Activated CD8-positive, alpha-beta memory T cell treated with anti-CD3 and anti-CD28 coated beads, Interleukin-2, amount 50 U/mL, for 1 hour (primary cell): ENCODE data around the gene USP33.
"Not testable (repeated sequence)": the region's sequence is repeated elsewhere in the genome, so short reads cannot be mapped to it uniquely, and the experiment has no call there.

Experiments
- DNase-seq: peaks from one replicate; pipeline ENCODE4 v3.0.0-alpha.2; 2020; ENCODE audit errors: extremely low read depth

Gene USP33

DNA sequence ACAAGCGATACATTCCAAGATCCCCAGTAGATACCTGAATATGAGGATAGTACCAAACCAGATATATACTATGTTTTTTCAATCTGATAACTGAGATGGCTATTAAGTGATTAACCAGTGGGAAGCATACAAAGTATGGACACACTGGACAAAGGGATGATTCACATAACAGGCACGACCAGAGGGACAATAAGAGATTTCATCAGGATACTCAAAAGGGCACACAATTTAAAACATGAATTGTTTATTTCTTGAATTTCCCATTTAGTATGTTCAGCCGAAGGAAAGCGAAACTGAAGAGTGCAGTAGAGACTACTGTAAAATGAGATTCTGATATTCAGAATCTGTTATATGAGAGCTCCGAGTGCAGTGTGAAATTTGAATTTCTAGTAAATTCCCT, 87.8 kb downstream of the USP33 start:
- DNase-seq, result no peak

DNA sequence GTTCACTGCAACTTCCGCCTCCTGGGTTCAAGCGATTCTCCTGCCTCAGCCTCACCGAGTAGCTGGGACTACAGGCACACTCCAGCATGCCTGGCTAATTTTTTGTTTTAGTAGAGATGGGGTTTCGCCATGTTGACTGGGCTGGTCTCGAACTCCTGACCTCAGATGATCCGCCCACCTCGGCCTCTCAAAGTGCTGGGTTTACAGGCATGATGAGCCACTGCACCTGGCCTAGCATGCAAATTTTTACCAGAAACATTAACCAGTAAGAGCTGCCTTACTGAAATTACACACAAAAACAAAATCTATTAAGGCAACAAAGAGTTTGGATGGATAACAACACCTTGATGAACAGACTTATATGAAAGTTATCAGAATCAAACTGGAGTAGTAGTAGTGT, 89.3 kb downstream of the USP33 start:
- DNase-seq, result no peak

DNA sequence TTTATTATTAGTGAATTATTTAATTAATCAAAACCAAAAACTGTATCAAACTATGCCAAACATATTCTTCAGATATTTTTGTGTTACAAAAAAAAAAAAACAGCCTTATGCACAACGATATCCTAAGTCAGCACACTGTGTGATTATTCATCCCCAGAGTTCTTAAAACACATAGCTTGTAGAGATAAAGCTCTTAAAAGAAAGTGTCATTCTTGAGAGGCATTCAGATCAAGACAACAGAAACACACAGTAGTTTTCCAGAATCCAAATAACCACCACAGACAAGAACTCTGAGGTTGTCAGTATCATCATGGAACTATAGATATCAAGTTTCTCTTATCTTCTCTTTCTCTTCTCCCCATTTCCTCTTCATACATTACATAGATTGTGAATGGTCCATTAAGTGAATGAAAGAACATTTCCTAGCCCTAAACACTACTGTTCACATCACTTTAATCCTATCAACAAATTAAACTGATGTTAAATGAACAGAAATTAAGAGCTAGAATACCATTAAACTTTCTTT, 90.7 kb downstream of the USP33 start:
- DNase-seq, result no peak

DNA sequence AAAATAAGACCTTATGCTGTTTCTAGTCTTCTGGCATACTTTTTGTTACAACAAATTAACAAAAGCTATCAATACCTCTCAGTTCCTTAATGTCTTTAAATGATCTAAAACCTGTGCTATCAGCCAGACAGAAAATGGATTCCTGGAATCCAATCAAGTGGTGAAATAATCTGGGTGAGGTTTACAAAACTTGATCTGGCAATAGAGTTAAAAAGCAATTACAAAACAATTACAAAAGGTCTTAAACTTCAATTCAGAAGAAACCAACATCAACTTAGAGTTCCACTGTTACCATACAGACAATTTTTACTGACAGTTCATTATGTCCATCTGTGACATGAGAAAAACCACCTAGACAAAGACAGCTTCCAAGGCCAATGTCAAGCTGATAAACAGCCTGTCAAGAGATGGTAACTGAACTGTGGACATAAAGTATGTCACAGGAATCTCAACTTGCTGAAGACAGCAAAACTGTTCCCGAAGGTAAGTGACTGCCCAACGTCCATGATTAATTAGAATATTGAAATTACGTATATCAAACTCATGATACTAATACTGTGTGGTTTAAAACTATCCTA, 94.6 kb downstream of the USP33 start:
- DNase-seq, result no peak

DNA sequence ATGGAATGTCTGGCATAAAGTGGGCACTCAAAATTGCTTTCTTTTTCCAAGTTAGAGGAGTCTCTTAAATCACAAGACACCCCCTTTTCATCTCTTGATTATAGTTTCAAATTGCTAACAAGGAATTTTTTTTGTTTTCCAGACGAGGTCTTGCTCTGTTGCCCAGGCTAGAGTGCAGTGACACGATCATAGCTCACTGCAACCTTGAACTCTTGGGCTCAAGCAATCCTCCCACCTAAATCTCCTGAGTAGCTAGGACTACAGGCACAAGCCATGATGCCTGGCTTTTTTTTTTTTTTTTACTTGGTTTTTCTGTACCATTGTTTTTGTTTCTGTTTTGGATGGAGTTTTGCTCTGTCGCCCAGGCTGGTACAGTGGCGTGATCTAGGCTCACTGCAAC, 98.0 kb downstream of the USP33 start:
- no peak for DNase-seq

DNA sequence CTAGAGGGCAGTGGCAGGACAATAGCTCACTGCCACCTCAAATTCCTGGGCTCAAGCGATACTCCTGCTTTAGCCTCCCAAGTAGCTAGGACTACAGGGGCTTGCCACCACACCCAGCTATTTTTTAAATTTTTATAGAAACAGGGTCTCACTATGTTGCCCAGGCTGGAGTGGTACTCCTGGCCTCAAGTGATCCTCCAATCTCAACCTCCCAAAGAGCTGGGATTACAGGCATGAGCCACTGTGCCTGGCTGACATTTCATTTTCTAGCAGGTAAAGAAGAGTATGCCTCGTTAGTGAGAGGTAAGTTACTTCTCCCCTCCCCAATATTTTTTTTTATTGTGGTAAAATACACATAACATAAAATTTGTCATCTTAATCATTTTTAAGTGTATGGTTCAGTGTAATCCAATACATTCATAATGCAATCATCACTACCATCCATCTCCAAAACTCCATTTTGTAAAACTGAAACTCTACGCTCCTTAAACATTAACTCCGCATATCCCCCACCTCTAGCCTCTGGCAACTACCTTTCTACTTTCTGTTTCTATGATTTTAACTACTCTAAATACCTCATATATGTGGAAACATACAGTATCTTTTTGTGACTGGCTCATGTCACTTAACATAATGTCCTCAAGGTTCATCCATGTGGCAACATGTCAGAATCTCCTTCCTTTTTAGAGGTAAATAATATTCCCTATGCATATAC, 99.6 kb downstream of the USP33 start:
- DNase-seq, result no peak

DNA sequence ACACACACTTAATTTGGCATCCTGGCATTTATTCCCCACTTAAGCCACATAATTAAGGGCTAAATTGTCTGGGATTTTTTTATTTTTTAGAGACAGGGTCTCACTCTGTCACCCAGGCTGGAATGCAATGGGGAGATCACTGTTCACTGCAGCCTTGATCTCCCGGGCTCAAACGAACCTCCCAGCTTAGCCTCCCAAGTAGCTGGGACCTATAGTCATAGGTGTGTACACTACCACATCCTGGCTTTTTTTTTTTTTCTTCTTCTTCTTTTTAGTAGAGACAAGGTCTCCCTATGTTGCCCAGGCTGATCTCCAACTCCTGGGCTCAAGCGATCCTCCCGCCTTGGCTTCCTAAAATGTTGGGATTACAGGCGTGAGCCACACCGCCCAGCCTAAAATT, 101.4 kb downstream of the USP33 start:
- no peak for DNase-seq

DNA sequence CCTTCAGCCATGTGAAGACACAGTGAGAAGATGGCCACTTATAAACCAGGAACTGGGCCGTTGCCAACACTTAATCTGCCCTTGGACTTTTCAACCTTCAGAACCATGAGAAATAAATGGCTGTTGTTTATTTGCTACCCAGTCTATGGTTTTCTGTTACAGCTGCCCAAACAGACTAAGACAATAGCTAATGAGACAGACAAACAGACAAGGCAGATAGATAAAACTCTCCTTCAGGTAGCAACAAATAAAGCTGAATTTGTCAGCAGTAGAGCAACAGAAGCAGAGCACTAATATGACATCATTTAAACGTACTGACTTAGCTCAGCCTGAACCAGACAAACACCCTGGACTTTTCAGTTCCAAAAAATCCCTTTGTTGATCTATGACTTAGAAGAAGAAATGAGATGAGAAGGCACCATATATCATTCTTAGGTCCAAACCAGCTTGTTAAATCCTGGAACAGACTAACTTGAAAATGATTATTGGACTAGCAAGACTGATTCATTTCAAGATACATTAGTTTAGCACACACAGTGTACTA, 104.1 kb downstream of the USP33 start:
- DNase-seq, result no peak

DNA sequence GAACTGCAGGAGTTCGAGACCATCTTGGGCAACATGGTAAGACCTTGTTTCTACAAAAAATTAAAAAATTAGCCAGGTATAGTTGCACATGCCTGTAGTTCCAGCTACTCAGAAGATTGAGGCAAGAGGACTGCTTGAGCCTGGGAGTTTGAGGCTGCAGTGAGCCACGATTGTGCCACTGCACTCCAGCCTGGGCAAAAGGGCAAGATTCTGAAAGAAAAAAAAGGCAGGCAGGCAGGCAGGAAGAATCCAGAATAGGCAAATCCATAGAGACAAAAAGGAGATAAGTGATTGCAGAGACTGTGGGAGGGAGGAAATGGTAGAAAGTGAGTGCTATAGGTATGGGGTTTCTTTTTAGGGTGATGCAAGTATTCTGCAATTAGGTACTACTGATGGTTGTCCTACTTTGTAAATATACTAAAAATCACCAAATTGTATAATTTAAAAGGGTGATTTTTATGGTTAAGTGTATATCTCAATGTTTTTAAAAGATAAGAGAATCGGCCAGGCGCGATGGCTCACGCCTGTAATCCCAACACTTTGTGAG, 106.6 kb downstream of the USP33 start:
- no peak for DNase-seq

DNA sequence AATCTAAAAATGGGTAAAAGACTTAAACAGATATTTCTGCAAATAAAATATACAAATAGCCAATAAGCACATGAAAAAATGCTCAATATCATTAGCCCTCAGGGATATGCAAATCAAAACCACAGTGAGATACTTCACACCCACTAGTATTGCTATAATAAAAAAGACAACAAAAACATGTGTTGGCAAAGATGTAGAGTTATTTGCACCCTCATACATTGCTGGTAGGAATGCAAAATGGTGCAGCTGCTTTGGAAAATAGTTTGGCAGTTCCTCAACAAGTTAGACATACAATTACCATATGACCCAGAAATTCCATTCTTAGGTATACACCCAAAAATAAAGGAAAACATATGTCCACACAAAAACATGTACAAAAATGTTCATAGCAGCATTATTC, 107.4 kb downstream of the USP33 start:
- no peak for DNase-seq

DNA sequence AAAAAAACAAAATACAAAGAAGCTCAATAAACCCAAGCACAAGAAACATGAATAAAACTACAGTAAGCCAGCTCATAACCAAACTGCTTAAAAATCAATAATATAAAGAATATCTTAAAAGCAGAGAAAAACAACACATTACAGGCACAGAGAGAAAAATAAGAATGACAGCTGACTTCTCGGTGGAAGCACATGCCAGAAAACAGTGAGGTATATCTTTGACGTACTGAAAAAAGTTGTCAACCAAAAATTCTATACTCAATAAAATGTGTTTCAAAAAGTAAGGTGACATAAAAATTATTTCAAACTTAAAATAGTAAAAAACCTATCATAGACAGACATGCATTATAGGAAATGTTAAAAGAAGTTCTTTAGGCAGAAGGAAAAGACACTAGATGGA, 110.5 kb downstream of the USP33 start:
- DNase-seq, result no peak

DNA sequence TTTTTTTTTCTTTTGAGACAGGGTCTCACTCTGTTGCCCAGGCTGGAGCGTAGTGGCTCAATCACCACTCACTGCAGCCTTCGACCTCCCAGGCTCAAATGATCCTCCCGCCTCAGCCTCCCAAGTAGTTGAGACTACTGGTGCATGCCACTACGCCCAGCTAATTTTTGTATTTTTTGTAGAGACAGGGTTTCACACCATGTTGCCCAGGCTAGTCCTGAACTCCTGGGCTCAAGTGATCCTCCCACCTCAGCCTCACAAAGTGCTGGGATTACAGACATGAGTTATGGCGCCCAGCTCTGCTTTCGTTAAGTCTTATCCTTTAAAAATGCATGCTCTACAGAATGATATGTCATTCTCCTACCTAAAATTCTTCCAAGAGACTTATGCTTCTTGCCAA, 113.4 kb downstream of the USP33 start:
- DNase-seq, result not testable (repeated sequence)
